ENCODE data around the gene KIF12. TPM values are rescaled to one million over a fixed set of nuclear protein-coding genes. Genes with fewer than 3 reads are reported as not detected.

The KIF12 gene
- total and polyA plus RNA-seq, 2 donors (not counting 3 experiments of a cell fraction or from before 2014, with no cell fraction given) = 0.46 to 0.97 TPM

- no peaks in the 10 kb centered on the region for H3K9me3 ChIP-seq (replicated peaks; ENCODE audit: control insufficient read depth, insufficient read depth, low read length)
- intact Hi-C loops (cut with micrococcal nuclease) = no loop called here
- peaks cover 37 to 45% of the 10 kb centered on the region in 2 experiments for H3K27me3 ChIP-seq (ENCODE audit: control insufficient read depth in 2 of 2, insufficient read depth in 2 of 2, low read length in 2 of 2)
- FAIRE-seq (no peak), DNase-seq (ENCODE audit: low read depth, low spot score) (no peak)
- dilution Hi-C loops (cut with MboI; ENCODE audit: extremely low pct_ligation_motif_present, low sequenced_read_pairs) = no loop called here
- H3K36me3 ChIP-seq (ENCODE audit: control insufficient read depth in 2 of 2, extremely low read depth in 1 of 2, insufficient read depth in 2 of 2, low read length in 2 of 2) = no peaks in the 10 kb centered on the region
- H3K9ac ChIP-seq (replicated peaks; ENCODE audit: extremely low read depth, insufficient read depth, low read length) = no peak overlapping the region
- H3K4me3 ChIP-seq (replicated peaks in 1 of 3; ENCODE audit: insufficient read depth in 1 of 3, low read depth in 1 of 3, low read length in 3 of 3) = no peak overlapping the region
- no peak overlapping the region for H2AFZ ChIP-seq (ENCODE audit: low read depth, low read length)
- no peaks in the 10 kb centered on the region for H3K9me1 ChIP-seq (replicated peaks; ENCODE audit: control insufficient read depth, extremely low read depth, insufficient read depth, low read length)
- POLR2A ChIA-PET = no interaction called here
- H3K4me1 ChIP-seq (ENCODE audit: control insufficient read depth, extremely low read depth, insufficient read depth, low read length) = no peaks in the 10 kb centered on the region
- H4K20me1 ChIP-seq (replicated peaks; ENCODE audit: control insufficient read depth, extremely low read depth, insufficient read depth, low read length) = no peaks in the 10 kb centered on the region
- H3K79me2 ChIP-seq (ENCODE audit: control insufficient read depth, insufficient read depth, low read length) = no peaks in the 10 kb centered on the region
- CTCF ChIA-PET = interaction anchor here (1.1 to 5.1 kb wide), 3 partner anchors 8 to 175 kb away, joined by 5 to 41 read pairs (median 8); no protein-coding TSS in a partner anchor
- TF ChIP-seq POLR2AphosphoS5 (IDR thresholded peaks at IDR 0.05; ENCODE audit: insufficient read depth, low read depth, low read length) (no peak), JUN (IDR thresholded peaks at IDR 0.05; ENCODE audit: borderline replicate concordance, insufficient read depth, insufficient read length, low read depth) (no peak), FOS (IDR thresholded peaks at IDR 0.05; ENCODE audit: borderline replicate concordance, insufficient read depth, low read length) (no peak), EZH2 (IDR thresholded peaks at IDR 0.05; ENCODE audit: borderline replicate concordance, low read depth, low read length, severe bottlenecking) (no peak), GATA2 (IDR thresholded peaks at IDR 0.05; ENCODE audit: insufficient read depth, insufficient read length, low read depth, low read length) (no peak), POLR2A (IDR thresholded peaks at IDR 0.05; ENCODE audit: low read depth, low read length) (no peak), MYC (IDR thresholded peaks at IDR 0.05; ENCODE audit: low read depth, low read length) (no peak), CTCF (IDR thresholded peaks at IDR 0.05; ENCODE audit: extremely low read depth in 1 of 2, insufficient read depth in 1 of 2, low read depth in 1 of 2, low read length in 2 of 2) (no peak), MAX (IDR thresholded peaks at IDR 0.05; ENCODE audit: insufficient read depth, insufficient read length) (no peak)
- no TSS peak for BruUV-seq (replicated peaks)
- no peak overlapping the region for H3K4me2 ChIP-seq (ENCODE audit: insufficient read depth, low read length)
- H3K27ac ChIP-seq (ENCODE audit: insufficient read depth, low read depth, low read length) = no peak overlapping the region
Observed at GRCh38 chr9:114116126-114116747, 17.1 kb upstream of the KIF12 start.
